SIG-M5 treated with dmso at 0.1 percent for 504 hours (cell line): Measurements from ENCODE around the gene CFAP65.

Experiments used
- DNase-seq: peaks from one replicate; lab custom pipeline; 2025; ENCODE audit not compliant: unreplicated experiment; lab: John Stamatoyannopoulos, UW

Gene CFAP65

DNA sequence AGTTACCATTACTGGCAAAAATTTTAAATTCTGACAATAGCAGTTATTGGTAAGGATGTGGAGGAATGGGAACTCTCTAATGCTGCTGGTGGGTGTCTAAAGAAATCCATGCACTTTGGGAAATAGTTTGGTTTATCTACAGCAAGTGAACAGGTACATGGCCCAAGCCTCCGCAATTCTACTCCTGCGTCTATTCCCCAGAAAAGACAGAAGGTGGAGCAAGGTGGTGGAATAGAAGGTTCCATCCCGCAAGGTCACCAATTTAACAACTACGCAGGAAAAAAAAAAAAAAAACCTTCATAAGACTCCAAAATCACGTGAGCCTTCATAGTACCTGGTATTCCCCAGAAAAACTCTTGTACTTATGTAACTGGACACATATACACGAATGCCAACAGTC is 6.5 kb downstream of the CFAP65 start:
- no peak for DNase-seq

DNA sequence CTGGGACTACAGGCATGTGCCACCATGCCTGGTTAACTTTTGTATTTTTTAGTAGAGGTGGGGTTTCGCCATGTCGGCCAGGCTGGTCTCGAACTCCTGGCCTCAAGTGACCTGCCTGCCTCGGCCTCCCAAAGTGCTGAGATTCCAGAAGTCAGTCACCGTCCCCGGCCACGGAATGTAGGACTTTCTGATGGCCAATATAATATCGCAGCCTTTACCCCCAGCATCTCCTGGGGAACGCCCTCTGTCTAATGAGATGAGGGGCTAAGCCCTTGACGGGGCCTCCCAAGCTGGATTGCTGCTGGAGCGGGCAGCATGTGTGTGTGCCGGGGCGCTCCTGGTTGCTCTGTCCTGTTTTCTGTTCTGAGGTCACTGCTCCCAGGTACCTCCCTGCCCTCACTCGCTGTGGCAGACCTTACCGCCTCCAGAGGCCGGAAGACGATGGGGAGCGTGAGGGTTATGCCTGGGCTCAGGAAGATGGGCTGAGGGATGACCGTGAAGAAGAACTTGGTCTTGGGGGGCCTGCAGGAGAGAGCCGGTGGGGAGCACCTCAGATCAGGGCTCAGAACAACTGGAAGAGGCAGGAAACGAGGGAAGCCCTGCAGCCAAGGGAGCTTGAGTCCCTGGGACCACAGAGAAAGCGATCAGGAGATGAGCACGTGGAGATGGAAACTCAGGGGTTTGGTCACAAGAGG is 9.1 kb downstream of the CFAP65 start:
- DNase-seq, result no peak

GRCh38 chr2:219031005-219031738 is 10.1 kb downstream of the CFAP65 start:
- DNase-seq, result no peak

DNA sequence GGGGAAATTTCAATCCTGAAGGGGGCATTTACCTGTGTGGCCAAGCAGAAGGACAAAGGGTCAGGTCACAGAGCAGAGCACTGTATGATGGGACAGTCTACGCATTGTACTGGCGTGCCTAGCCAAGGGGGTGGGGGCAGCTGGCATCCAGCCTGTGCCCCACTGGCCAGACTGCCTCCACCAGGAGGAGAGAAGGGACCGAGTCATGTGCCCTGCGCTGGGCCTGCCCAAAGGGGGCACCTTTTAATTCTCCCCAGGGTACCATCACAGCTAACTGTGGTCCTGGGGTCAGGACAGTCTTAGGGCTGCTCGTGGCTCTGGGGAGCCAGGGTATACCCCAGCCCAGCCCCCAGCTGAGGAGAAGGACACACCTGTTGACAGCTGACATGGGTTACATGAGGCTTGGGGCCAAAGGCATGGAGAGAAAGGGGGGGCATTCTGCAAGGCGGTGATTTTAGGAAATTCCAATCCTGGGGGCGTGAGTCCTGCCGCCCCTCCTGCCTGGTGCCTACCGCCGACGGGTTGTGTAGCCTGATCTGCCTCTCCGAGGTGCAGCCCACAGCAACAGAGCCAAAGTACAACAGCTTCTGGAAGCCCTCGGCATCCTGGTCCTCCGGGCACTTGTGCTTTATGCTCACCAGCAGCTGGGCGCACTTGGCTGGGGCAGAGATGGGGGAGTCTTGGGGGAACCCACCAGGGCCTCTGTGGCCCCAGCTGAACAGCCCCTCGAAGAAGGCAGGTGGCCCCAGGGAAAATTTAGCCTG is 11.0 kb downstream of the CFAP65 start:
- DNase-seq, result no peak

- DNase-seq, result peak; percentile 70
Measured at GRCh38 chr2:219029829-219030165, 11.5 kb downstream of the CFAP65 start.

DNA sequence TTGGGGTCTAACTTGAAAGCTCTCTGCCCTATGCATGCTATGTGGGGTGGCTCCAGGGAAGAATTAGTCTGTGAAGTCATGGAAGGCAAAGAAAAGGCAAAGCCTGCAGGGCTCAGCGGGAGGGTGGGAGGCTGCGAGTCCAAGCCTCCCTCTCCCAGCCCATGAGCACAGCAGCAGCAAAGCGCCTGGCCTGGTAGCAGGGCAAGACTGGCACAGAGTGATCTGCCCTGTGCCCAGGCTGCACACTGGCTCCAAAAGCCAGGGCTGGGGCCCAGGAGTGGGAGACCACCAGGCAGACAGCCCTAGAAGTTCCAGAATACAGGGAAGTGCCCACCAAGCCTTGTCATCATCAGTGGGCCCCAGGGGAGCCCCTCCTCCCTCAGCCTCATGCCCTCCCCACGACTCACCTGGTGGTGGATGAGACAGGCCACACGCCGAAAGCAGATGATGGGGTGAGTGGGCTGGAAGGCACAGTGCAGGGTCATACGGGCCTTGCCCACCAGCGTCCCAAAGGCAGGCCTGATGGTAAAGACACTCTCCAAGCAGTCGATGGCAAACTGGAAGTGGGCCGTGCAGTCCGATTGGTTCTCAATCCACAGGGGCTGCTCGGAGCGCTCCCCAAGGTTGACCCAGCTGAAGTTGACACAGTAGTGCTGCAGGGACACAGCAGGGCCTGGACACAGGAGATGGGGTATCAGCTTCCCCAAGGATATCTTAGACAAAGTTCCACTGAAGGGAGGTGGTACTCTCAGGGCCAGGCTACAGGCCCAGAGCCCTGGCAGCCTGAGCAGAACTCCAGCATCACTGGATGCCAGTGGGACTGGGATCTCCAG is 12.1 kb downstream of the CFAP65 start:
- DNase-seq, result no peak

- no peak for DNase-seq
Measured at GRCh38 chr2:219028141-219028540, 13.2 kb downstream of the CFAP65 start.

DNA sequence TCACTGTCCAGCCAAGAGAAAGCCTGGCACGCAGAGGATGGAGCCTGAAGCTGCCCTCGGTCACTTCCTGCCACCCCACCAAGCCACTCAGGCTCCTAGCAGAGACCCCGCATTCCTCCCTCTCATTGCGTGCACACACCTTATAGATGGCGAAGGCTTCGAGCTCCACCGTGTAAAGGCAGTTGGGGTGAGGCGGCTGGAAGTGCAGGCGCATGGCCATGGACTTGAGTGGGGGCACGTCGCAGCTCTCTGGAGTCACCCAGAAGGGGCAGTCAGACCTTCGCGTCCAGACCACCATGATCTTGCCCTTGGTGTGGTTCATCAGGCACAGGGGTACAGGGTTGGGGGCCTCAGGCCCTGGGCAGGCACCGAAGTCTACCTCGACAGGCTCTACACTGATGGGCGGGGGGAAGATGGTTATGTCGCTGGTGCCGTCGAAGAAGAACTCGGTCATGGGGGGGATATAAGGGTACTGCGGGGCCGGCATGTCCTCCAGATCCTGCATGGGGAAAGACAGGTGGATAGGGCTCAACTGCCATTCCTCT is 13.7 kb downstream of the CFAP65 start:
- no peak for DNase-seq

DNA sequence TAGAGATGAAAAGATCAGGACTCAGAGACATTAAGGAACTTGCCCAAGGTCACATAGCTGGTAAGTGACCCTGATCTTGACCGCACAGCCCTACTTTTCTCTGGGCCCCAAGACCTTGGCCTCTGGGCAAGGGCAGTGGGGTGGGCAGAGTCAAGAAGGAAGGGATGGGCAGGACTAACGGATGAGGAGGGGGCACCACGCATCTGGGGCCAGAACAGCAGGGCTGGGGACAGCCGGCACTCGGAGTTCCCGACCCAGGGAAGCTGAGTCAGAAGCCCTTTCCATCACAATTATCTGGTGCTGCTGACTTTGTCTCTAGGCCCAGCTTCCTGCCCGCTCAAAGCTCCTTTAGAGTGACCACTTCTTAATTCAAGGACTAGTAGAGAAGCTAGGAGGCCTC is 14.4 kb downstream of the CFAP65 start:
- DNase-seq, result no peak

DNA sequence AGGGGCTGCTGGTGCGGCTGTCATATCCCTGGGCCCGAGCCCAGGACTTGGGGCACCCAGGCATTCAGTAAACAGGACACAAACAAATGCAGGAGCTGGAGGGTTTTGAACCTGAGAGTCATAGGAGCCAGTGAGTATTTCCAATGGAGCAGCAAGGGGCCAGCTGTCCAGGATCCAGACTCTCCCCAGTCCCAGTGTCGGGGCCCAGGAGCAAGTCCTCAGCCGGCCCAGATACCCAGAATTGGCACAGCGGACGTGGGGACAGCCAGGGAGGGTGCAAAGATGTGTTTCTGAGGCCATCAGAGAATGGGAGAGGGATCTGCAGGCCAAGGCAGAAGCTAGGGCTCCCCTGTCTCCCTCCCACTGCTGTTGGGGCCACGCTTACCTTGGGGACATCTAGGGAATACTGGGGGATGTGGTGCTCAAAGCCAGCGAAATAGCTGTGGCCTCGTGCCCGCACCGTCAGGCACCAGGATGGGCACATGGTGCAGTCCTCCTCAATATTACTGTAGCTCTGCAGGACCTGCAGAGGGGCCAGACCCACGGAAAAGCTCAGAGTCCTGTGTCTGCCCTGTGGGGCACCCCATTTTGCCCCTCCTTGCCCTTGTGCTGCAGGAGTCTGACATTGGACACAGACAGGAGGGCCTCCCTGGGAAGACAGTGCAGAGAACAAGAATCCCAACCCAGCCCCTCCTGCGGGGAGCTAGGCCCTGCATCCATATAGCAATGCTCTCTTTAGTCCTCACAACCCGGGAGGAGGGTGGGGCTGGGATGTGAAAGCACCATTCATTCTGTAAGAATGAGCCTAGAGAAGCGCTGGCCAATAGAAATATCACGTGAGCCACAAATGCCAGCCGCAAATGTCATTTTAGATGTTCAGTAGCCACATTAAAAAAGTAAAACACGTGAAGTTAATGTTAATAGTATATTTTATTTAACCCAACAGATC is 15.4 kb downstream of the CFAP65 start:
- no peak for DNase-seq

DNA sequence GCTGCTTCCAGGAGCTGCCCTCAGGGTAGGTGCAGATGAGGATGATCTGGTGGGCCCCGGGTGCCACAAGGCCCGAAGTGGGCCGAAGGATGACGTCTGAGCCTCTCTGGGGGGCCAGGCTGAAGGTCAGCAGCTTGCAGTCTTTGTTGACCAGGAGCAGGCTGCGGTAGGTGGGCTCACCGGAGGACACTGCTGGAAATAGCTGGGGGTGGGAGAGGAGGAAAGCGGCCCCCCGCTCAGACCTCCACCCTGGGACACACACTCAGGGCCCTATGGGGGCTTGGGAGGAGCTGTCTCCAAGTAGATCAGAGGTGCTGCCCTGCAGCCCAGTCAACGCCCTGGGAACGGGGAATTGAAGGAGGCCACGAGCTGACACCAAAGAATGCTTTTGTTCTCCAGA is 17.3 kb downstream of the CFAP65 start:
- no peak for DNase-seq

GRCh38 chr2:219023045-219023605 is 18.2 kb downstream of the CFAP65 start:
- DNase-seq, result no peak

- no peak for DNase-seq
Measured at GRCh38 chr2:219022616-219023015, 18.7 kb downstream of the CFAP65 start.

GRCh38 chr2:219022041-219022440 is 19.3 kb downstream of the CFAP65 start:
- no peak for DNase-seq

DNA sequence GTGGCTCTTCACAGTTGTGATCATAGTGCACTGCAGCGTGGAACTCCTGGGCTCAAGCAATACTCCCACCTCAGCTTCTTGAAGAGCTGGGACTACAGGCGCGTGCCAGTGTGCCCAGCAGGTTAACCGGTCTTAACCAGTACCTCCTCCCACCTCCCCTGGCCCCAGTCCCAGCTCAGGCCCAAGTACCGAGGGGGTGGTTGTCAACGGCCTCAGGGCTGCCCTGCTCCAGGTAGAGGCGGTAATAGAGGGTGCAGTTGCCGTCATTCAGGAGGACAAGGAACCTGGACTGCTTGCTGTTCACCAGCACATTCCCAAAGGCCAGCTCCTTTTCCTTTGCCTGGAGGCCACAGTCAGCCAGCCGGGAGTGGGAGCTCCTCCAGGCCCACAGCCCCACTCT is 19.7 kb downstream of the CFAP65 start:
- DNase-seq, result no peak

DNA sequence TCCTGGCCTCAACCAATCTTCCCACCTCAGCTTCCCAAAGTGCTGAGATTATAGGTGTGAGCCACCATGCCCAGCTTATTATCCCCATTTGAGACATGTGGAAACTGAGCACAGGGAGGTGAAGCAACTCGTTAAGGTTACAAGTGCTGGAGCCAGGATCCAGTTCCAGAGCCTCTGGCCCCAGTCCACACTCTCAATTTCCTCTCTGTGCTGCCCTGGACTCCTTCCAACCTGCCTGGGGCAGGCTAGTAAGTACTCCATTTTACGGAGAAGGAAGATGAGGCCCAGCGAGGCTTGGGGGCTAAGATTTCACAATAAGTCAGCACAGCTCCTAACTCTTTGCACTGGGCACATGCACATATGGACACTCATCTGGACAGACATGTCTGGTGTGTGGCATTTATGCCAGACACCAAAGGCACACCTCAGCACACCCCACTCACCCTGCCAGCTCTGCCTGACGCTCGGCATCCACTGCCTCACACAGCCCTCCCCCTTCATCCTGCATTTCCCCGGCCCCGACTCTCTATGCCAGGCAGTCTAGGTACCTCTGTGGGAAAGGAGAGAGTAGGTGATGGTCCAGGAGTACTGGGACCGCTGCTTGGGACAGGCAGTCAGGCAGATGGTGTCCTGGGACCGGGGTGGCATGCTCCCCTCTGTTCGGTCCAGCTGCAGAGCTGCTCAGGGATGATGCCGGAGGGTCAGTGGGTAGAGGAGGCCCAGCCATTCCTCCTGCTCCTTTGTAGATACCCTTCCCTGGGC is 20.5 kb downstream of the CFAP65 start:
- peak; percentile 15 for DNase-seq

DNA sequence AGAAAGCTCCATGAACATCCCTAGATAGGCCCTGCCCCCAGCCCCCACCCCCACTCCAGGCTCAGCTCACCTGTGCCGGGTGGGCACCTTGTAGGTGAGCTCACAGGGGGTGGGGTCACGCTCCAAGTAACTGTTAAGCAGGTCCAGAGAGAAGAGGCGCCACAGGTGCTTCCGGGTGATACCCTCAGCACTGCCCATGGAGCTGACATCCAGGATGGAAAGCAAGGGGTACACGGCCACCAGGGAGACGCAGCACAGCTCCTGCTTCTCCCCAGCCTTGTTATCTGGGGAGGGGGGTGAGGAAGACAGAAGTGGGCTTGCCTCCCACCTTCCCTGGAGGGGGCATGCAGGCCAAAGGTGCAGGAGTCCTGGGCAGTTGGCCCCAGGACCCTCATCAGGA is 21.9 kb downstream of the CFAP65 start:
- DNase-seq, result no peak

DNA sequence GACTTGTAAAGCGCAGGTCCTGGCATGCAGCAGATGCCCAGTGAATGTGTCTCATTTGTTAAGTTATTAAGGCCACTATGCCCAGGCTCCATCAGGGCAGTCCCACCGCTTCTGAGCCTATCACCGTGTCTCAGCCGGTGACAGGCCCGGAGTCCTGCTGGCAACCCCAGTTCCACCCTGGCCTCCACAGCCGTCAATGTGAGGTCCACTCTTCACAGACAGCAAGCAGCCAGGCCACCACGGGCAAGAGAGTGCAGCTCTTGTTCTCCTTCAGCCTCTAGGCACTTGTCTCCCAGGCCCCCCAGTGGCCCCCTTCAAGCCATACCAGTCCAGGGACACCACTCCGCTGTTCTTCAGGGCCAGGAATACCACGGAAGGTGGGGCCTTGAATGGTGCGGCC is 22.6 kb downstream of the CFAP65 start:
- no peak for DNase-seq

- DNase-seq, result no peak
Measured at GRCh38 chr2:219018286-219018685, 23.0 kb downstream of the CFAP65 start.
